ENCODE data around the gene PACSIN2.

PACSIN2 gene

DNA sequence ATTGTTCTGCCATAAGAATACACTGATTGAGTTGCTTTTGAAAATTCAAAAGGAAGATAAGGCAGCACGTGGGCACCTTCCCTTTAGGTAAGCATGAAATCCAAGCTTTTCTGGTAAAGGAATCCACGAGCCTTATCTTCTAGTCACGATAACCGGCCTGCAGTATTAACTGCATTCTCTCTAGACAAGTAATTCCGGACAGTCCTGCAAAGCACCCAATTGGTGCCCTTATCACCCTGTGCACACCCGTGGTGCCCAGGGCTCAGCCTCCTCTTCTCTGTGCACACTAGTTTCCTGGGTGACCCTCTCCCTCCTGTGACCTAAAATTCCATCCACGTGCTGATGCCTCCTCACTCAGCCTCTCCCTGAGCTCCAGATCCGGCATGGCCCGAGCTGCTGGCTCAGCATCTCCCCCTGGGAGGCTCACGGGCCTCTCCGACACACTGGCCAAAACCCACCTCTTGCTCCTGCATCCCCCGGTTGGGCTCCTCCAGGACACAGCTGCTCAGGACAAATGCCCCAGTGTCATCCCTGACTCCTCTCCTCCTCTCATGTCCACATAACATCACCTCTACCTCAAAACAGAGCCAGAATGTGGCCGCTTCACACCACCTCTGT, 63.7 kb downstream of the PACSIN2 start:
- Histone ChIP-seq H4K20me1 (ENCODE audit: insufficient read depth, low read length) (peaks cover 83% of the 10 kb centered on the region), H3K79me2 (ENCODE audit: insufficient read depth, low read length) (peaks cover 94% of the 10 kb centered on the region), H3K36me3 (ENCODE audit: insufficient read depth, low read length) (0 out of 2 replicates have a peak, but pooled peaks cover 8% of the 10 kb centered on the region)

GRCh38 chr22:42950281-42950680, 64.7 kb downstream of the PACSIN2 start:
- H3K79me2 ChIP-seq (ENCODE audit: insufficient read depth, low read length), result peaks cover 94% of the 10 kb centered on the region
- ATAC-seq (ENCODE audit: insufficient read depth, low read depth) (no peak), DNase-seq (no peak)
- no peaks in the 10 kb centered on the region for H3K4me1 ChIP-seq (ENCODE audit: insufficient read depth, low read length)
- H3K4me2 ChIP-seq (ENCODE audit: insufficient read depth, low read length), result no peak overlapping the region
- no peak overlapping the region for H3K27ac ChIP-seq (ENCODE audit: low read length)
- no peak for TF ChIP-seq CTCF (IDR thresholded peaks at IDR 0.05; ENCODE audit: borderline replicate concordance, extremely low read depth, low read length, poor library complexity, severe bottlenecking)
- no peak for TF ChIP-seq EZH2 (IDR thresholded peaks at IDR 0.05; ENCODE audit: borderline replicate concordance, low read depth, low read length, severe bottlenecking)
- no peak overlapping the region for H3K9ac ChIP-seq (ENCODE audit: low read depth, low read length)
- H4K20me1 ChIP-seq (ENCODE audit: insufficient read depth, low read length), result peaks cover 89% of the 10 kb centered on the region
- no peak overlapping the region for H2AFZ ChIP-seq (ENCODE audit: low read depth, low read length)
- no peak overlapping the region for H3K4me3 ChIP-seq (ENCODE audit: low read depth in 1 of 2, low read length in 2 of 2)
- peaks cover 12% of the 10 kb centered on the region; the same call in 1 of the 2 replicates for H3K36me3 ChIP-seq (ENCODE audit: insufficient read depth, low read length)
- H3K27me3 ChIP-seq (ENCODE audit: insufficient read depth, low read length, poor library complexity), result no peaks in the 10 kb centered on the region
- H3K9me3 ChIP-seq (ENCODE audit: insufficient read depth, low read length, severe bottlenecking), result no peaks in the 10 kb centered on the region

More for the DNA sequence above, 63.7 kb downstream of the PACSIN2 start:
- ATAC-seq (ENCODE audit: insufficient read depth, low read depth), result no peak
- H2AFZ ChIP-seq (ENCODE audit: low read depth, low read length), result no peak overlapping the region
- no peaks in the 10 kb centered on the region for H3K27me3 ChIP-seq (ENCODE audit: insufficient read depth, low read length, poor library complexity)
- no peak for TF ChIP-seq EZH2 (IDR thresholded peaks at IDR 0.05; ENCODE audit: borderline replicate concordance, low read depth, low read length, severe bottlenecking)
- no peak for TF ChIP-seq CTCF (IDR thresholded peaks at IDR 0.05; ENCODE audit: borderline replicate concordance, extremely low read depth, low read length, poor library complexity, severe bottlenecking)
- H3K4me1 ChIP-seq (ENCODE audit: insufficient read depth, low read length), result no peaks in the 10 kb centered on the region
- H3K9me3 ChIP-seq (ENCODE audit: insufficient read depth, low read length, severe bottlenecking), result no peaks in the 10 kb centered on the region
- H3K4me3 ChIP-seq (ENCODE audit: low read depth in 1 of 2, low read length in 2 of 2), result no peak overlapping the region
- H3K4me2 ChIP-seq (ENCODE audit: insufficient read depth, low read length), result no peak overlapping the region
- no peak overlapping the region for H3K9ac ChIP-seq (ENCODE audit: low read depth, low read length)
- DNase-seq, result no peak
- H3K27ac ChIP-seq (ENCODE audit: low read length), result no peak overlapping the region

DNA sequence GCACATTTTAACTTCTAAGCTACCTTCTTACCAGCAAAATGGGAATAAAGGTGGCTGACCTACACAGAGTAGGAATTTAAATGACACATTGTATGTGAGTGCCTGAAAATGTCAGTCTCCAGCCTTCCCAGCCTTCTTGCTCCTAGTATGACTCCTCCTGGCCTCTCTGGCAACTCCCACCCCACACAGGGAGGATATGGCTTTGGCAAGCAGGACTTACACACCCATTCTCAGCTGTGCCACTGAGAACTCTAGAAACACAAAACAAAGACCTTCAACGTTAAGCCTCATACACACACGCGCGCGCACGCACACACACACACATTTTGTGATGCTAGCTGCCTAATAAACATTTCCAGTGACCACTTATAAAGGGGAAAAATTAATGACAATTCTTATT, 65.8 kb downstream of the PACSIN2 start:
- TF ChIP-seq EZH2 (IDR thresholded peaks at IDR 0.05; ENCODE audit: borderline replicate concordance, low read depth, low read length, severe bottlenecking) (no peak), CTCF (IDR thresholded peaks at IDR 0.05; ENCODE audit: borderline replicate concordance, extremely low read depth, low read length, poor library complexity, severe bottlenecking) (no peak)
- DNase-seq, result no peak
- H2AFZ ChIP-seq (ENCODE audit: low read depth, low read length), result no peak overlapping the region
- H3K9me3 ChIP-seq (ENCODE audit: insufficient read depth, low read length, severe bottlenecking), result no peaks in the 10 kb centered on the region
- H3K4me3 ChIP-seq (ENCODE audit: low read depth in 1 of 2, low read length in 2 of 2), result no peak overlapping the region
- H4K20me1 ChIP-seq (ENCODE audit: insufficient read depth, low read length), result peaks cover 87% of the 10 kb centered on the region
- H3K79me2 ChIP-seq (ENCODE audit: insufficient read depth, low read length), result peaks cover 90% of the 10 kb centered on the region
- no peak overlapping the region for H3K27ac ChIP-seq (ENCODE audit: low read length)
- no peaks in the 10 kb centered on the region for H3K27me3 ChIP-seq (ENCODE audit: insufficient read depth, low read length, poor library complexity)
- H3K4me2 ChIP-seq (ENCODE audit: insufficient read depth, low read length), result no peak overlapping the region
- ATAC-seq (ENCODE audit: insufficient read depth, low read depth), result no peak
- H3K9ac ChIP-seq (ENCODE audit: low read depth, low read length), result no peak overlapping the region
- peaks cover 12% of the 10 kb centered on the region; the same call in 1 of the 2 replicates for H3K36me3 ChIP-seq (ENCODE audit: insufficient read depth, low read length)
- no peaks in the 10 kb centered on the region for H3K4me1 ChIP-seq (ENCODE audit: insufficient read depth, low read length)
